Stimulated activated CD8-positive, alpha-beta memory T cell treated with anti-CD3 and anti-CD28 coated beads, Interleukin-4, amount 100 ng/mL, for 1 hour (primary cell): ENCODE measurements around the gene FOXI1.
"Not testable (repeated sequence)": the region's sequence is repeated elsewhere in the genome, so short reads cannot be mapped to it uniquely, and the experiment has no call there.

ENCODE experiments used
- DNase-seq, 2 donors: peaks; one replicate each; pipeline ENCODE4 v3.0.0-alpha.2; 2020; ENCODE audit warnings: low read depth in 2 of 2, low spot score in 1 of 2

FOXI1 gene

GRCh38 chr5:170126061-170126460, 20.4 kb downstream of the FOXI1 start:
- no peak for DNase-seq

- DNase-seq: no peak
These were observed 20.9 kb downstream of the FOXI1 start for GRCh38 chr5:170126626-170127025.

GRCh38 chr5:170131235-170131634, 25.5 kb downstream of the FOXI1 start:
- DNase-seq: no peak

GRCh38 chr5:170132269-170132975, 26.7 kb downstream of the FOXI1 start:
- DNase-seq: no peak

- DNase-seq: no peak
These were observed 27.3 kb downstream of the FOXI1 start for GRCh38 chr5:170132976-170133448.

- DNase-seq: no peak
These were observed 30.2 kb downstream of the FOXI1 start for GRCh38 chr5:170135796-170136490.

GRCh38 chr5:170136506-170136905, 30.8 kb downstream of the FOXI1 start:
- DNase-seq: no peak

- DNase-seq: no peak
These were observed 32.1 kb downstream of the FOXI1 start for GRCh38 chr5:170137694-170138214.

GRCh38 chr5:170138273-170138672, 32.6 kb downstream of the FOXI1 start:
- no peak for DNase-seq

- DNase-seq: no peak
These were observed 34.2 kb downstream of the FOXI1 start for GRCh38 chr5:170139786-170140335.

GRCh38 chr5:170141196-170141595, 35.5 kb downstream of the FOXI1 start:
- not testable (repeated sequence) for DNase-seq

- no peak for DNase-seq
These were observed 35.9 kb downstream of the FOXI1 start for GRCh38 chr5:170141636-170142035.

GRCh38 chr5:170142196-170142595, 36.5 kb downstream of the FOXI1 start:
- no peak for DNase-seq

- no peak for DNase-seq
These were observed 37.4 kb downstream of the FOXI1 start for GRCh38 chr5:170143091-170143490.

- DNase-seq: no peak
These were observed 38.0 kb downstream of the FOXI1 start for GRCh38 chr5:170143710-170144109.

- no peak for DNase-seq
These were observed 38.8 kb downstream of the FOXI1 start for GRCh38 chr5:170144286-170145023.

- DNase-seq: no peak
These were observed 39.8 kb downstream of the FOXI1 start for GRCh38 chr5:170145462-170145861.

- no peak for DNase-seq
These were observed 41.5 kb downstream of the FOXI1 start for GRCh38 chr5:170147051-170147752.

GRCh38 chr5:170147753-170148264, 42.1 kb downstream of the FOXI1 start:
- no peak for DNase-seq

- DNase-seq: no peak
These were observed 42.9 kb downstream of the FOXI1 start for GRCh38 chr5:170148430-170149205.
